WTC11 (cell line): ENCODE results near the gene CISD3. TPM values are rescaled to one million over a fixed set of nuclear protein-coding genes. Genes with fewer than 3 reads are reported as not detected.

Experiments used
- ATAC-seq: fragments of 200-7000 bp; cut with Tn5 transposase; 2 replicates; pipeline ENCODE4 v1.10.0; 2021; ENCODE audit warnings: mild to moderate bottlenecking, moderate library complexity
- CTCF ChIA-PET: fragments of 300-600 bp; sonication (Branson Sonifier 250); formaldehyde crosslinking; loops from one replicate; lab custom pipeline; 2021; ENCODE audit warnings: antibody characterized with exemption; lab: Charles Lee
- POLR2A ChIA-PET: fragments of 350-600 bp; sonication (Branson Sonifier 250); formaldehyde crosslinking; loops from one replicate; lab custom pipeline; 2021; ENCODE audit warnings: antibody characterized with exemption; lab: Charles Lee
- DNase-seq: peaks from one replicate; pipeline ENCODE4 v3.0.0; 2021; ENCODE audit warnings: low spot score
- H3K27ac Mint-ChIP-seq: 2 replicates; pipeline ENCODE4 v1.8.0; 2021; ENCODE audit warnings: mixed read lengths
- H3K27me3 Mint-ChIP-seq: 2 replicates; pipeline ENCODE4 v1.8.0; 2021; ENCODE audit warnings: low read depth, mild to moderate bottlenecking, moderate library complexity, mixed read lengths
- H3K36me3 Mint-ChIP-seq: 2 replicates; pipeline ENCODE4 v1.8.0; 2021; ENCODE audit warnings: mixed read lengths
- H3K4me1 Mint-ChIP-seq: 2 replicates; pipeline ENCODE4 v1.8.0; 2022; ENCODE audit warnings: mixed read lengths
- H3K4me3 Mint-ChIP-seq: 2 replicates; pipeline ENCODE4 v1.8.0; 2021; ENCODE audit warnings: mild to moderate bottlenecking, moderate library complexity, mixed read lengths
- H3K9me3 Mint-ChIP-seq: 2 replicates; pipeline ENCODE4 v1.8.0; 2021; ENCODE audit warnings: mixed read lengths
- FOXP1 ChIP-seq: sonication (generic); formaldehyde crosslinking; IDR thresholded peaks from 2 replicates; pipeline ENCODE4 v1.8.0; 2022; ENCODE audit warnings: missing genetic modification reagents, mild to moderate bottlenecking, moderate library complexity, borderline replicate concordance
- GTF2I ChIP-seq: fragments of 250-450 bp; sonication (Bioruptor Pico); conservative IDR thresholded peaks from 2 replicates; pipeline ENCODE4 v1.4.0; 2021; ENCODE audit warnings: mild to moderate bottlenecking
- IRF2 ChIP-seq: sonication (generic); formaldehyde crosslinking; IDR thresholded peaks from 2 replicates; pipeline ENCODE4 v1.8.0; 2022; ENCODE audit warnings: low read depth, missing genetic modification reagents, borderline replicate concordance
- NFATC4 ChIP-seq: fragments of 250-450 bp; sonication (Bioruptor Pico); IDR thresholded peaks from 2 replicates; pipeline ENCODE4 v1.9.0; 2021; ENCODE audit warnings: mild to moderate bottlenecking
- NR1H2 ChIP-seq: sonication (generic); formaldehyde crosslinking; IDR thresholded peaks from 2 replicates; pipeline ENCODE4 v1.9.0; 2021; ENCODE audit warnings: mild to moderate bottlenecking, moderate library complexity, missing genetic modification reagents
- SOX15 ChIP-seq: fragments of 250-450 bp; sonication (Bioruptor Pico); IDR thresholded peaks from 2 replicates; pipeline ENCODE4 v1.9.0; 2021; ENCODE audit warnings: mild to moderate bottlenecking
- ZNF121 ChIP-seq: sonication (generic); formaldehyde crosslinking; IDR thresholded peaks from 2 replicates; pipeline ENCODE4 v1.8.0; 2023; ENCODE audit warnings: missing genetic modification reagents
- microRNA-seq: library from miRNA; unstranded; fragments of <30 nt; microRNA quantifications from one replicate; pipeline ENCODE4 v1.2.0, GENCODE V29; 2022; ENCODE audit warnings: borderline number of aligned reads
- total RNA-seq: library from RNA; stranded (reverse); gene quantifications from 3 replicates; pipeline ENCODE4 v1.2.3, GENCODE V29; 2021
- TF ChIP-seq, protein P1 (sequence below): sonication (generic); formaldehyde crosslinking; IDR thresholded peaks from 2 replicates; pipeline ENCODE4 v1.8.0; 2022; ENCODE audit warnings: mild to moderate bottlenecking, missing genetic modification reagents
- TF ChIP-seq, protein P2 (sequence below): fragments of 250-450 bp; sonication (Bioruptor Pico); IDR thresholded peaks from 2 replicates; pipeline ENCODE4 v1.9.0; 2021; ENCODE audit warnings: mild to moderate bottlenecking
- TF ChIP-seq, protein P3 (sequence below): sonication (generic); formaldehyde crosslinking; IDR thresholded peaks from 2 replicates; pipeline ENCODE4 v1.8.1; 2023; ENCODE audit warnings: mild to moderate bottlenecking, missing genetic modification reagents
- TF ChIP-seq, protein P4 (sequence below): sonication (generic); formaldehyde crosslinking; conservative IDR thresholded peaks from 2 replicates; pipeline ENCODE4 v1.8.1; 2022; ENCODE audit warnings: mild to moderate bottlenecking, missing genetic modification reagents
- TF ChIP-seq, protein P5 (sequence below): sonication (generic); formaldehyde crosslinking; IDR thresholded peaks from 2 replicates; pipeline ENCODE4 v1.8.0; 2023; ENCODE audit warnings: missing genetic modification reagents
- TF ChIP-seq, protein P6 (sequence below): fragments of 250-450 bp; sonication (Bioruptor Pico); conservative IDR thresholded peaks from 2 replicates; pipeline ENCODE4 v1.9.0; 2021; ENCODE audit warnings: mild to moderate bottlenecking

CISD3 gene
- total RNA-seq, 1 experiment from 2014 or later: 12.1 TPM

DNA sequence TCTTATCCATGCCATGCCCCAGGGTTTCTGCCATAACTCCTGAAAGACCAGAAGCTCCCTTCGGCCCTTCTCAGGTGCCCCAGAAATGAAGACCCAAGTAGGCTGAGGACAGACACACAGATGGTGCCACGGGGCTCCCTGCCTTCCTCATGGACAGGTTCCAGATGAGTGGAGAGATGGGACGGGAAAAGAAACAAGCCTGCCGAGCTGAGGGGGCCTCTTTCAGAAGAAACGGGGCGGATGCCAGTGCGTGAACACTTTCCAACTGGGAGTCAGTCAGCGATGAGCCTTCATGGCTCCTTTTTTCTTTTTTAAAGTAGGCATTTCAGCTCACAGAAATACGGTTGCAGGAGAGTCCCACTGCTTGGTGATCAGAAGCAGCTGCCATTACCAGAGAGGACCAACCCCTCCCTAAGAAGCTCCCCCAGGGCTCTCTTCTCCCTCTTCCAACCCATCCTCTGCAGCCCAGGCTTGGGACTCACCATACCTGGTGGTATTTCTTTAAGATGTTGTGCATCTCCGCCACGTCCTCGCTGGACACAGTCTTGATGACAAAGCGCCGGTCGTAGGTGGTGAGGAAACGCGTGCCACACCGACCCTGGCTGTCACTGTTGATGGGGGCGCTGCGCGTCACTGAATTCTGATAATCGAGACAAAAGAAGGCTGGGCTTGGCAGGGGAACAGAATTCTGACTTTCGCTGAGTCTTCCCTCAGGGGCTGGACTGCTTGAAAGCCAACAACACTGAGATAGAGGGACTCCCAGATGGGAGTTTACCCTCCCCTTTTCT lies 50.0 kb downstream of the CISD3 start:
- H3K27ac Mint-ChIP-seq: no peak overlapping the region
- ATAC-seq (no peak), DNase-seq (no peak)
- H3K9me3 Mint-ChIP-seq: no peaks in the 10 kb centered on the region
- CTCF ChIA-PET: interaction anchor here (2.0 kb wide), 1 partner anchor 18 kb away, joined by 6 read pairs; no protein-coding TSS in a partner anchor
- POLR2A ChIA-PET: no interaction called here
- peaks cover 59% of the 10 kb centered on the region for H3K36me3 Mint-ChIP-seq
- TF ChIP-seq SOX15 (CRISPR knock-in tag): no peak
- TF ChIP-seq, protein P1, sequence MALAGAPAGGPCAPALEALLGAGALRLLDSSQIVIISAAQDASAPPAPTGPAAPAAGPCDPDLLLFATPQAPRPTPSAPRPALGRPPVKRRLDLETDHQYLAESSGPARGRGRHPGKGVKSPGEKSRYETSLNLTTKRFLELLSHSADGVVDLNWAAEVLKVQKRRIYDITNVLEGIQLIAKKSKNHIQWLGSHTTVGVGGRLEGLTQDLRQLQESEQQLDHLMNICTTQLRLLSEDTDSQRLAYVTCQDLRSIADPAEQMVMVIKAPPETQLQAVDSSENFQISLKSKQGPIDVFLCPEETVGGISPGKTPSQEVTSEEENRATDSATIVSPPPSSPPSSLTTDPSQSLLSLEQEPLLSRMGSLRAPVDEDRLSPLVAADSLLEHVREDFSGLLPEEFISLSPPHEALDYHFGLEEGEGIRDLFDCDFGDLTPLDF (CRISPR knock-in tag): no peak
- no peak for TF ChIP-seq IRF2 (CRISPR knock-in tag)
- TF ChIP-seq, protein P2, sequence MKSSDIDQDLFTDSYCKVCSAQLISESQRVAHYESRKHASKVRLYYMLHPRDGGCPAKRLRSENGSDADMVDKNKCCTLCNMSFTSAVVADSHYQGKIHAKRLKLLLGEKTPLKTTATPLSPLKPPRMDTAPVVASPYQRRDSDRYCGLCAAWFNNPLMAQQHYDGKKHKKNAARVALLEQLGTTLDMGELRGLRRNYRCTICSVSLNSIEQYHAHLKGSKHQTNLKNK (CRISPR knock-in tag): no peak
- TF ChIP-seq, protein P3, sequence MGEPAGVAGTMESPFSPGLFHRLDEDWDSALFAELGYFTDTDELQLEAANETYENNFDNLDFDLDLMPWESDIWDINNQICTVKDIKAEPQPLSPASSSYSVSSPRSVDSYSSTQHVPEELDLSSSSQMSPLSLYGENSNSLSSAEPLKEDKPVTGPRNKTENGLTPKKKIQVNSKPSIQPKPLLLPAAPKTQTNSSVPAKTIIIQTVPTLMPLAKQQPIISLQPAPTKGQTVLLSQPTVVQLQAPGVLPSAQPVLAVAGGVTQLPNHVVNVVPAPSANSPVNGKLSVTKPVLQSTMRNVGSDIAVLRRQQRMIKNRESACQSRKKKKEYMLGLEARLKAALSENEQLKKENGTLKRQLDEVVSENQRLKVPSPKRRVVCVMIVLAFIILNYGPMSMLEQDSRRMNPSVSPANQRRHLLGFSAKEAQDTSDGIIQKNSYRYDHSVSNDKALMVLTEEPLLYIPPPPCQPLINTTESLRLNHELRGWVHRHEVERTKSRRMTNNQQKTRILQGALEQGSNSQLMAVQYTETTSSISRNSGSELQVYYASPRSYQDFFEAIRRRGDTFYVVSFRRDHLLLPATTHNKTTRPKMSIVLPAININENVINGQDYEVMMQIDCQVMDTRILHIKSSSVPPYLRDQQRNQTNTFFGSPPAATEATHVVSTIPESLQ (CRISPR knock-in tag): no peak
- TF ChIP-seq GTF2I: no peak
- TF ChIP-seq NFATC4: no peak
- no peak for TF ChIP-seq FOXP1
- TF ChIP-seq, protein P4, sequence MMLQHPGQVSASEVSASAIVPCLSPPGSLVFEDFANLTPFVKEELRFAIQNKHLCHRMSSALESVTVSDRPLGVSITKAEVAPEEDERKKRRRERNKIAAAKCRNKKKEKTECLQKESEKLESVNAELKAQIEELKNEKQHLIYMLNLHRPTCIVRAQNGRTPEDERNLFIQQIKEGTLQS (CRISPR knock-in tag): no peak
- no peak for TF ChIP-seq ZNF121 (CRISPR knock-in tag)
- TF ChIP-seq, protein P5, sequence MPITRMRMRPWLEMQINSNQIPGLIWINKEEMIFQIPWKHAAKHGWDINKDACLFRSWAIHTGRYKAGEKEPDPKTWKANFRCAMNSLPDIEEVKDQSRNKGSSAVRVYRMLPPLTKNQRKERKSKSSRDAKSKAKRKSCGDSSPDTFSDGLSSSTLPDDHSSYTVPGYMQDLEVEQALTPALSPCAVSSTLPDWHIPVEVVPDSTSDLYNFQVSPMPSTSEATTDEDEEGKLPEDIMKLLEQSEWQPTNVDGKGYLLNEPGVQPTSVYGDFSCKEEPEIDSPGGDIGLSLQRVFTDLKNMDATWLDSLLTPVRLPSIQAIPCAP (CRISPR knock-in tag): no peak
- H3K4me3 Mint-ChIP-seq: no peak overlapping the region
- H3K27me3 Mint-ChIP-seq: no peaks in the 10 kb centered on the region
- H3K4me1 Mint-ChIP-seq: no peaks in the 10 kb centered on the region

DNA sequence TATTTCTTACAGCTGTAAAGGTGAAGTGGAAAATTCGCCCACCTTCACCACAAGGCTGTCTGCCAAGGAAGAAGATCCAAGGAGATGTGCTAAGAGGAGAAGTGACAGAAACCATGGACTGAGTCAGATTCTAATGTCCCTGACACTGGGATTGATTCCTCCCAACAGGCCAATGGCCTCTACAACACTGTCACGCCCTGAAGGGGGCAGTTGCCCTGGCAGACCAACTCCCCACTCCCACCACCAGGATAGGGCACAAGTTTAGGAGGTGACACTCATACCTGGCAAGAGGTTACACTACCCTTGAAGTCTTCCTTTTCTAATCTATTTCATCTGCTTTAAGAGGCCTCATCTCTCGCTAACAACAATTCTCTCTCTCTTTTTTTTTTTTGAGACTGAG lies 53.1 kb downstream of the CISD3 start:
- Mint-ChIP-seq H3K36me3 (peaks cover 58% of the 10 kb centered on the region), H3K27ac (no peak overlapping the region), H3K4me1 (no peaks in the 10 kb centered on the region), H3K27me3 (no peaks in the 10 kb centered on the region), H3K4me3 (no peak overlapping the region), H3K9me3 (no peaks in the 10 kb centered on the region)
- DNase-seq (no peak), ATAC-seq (0 out of 2 replicates have a peak, but pooled peaks have one; percentile 24)
- ChIA-PET POLR2A (no interaction called here), CTCF (no interaction called here)
- no peak for TF ChIP-seq NR1H2 (CRISPR knock-in tag)
- TF ChIP-seq, protein P6, sequence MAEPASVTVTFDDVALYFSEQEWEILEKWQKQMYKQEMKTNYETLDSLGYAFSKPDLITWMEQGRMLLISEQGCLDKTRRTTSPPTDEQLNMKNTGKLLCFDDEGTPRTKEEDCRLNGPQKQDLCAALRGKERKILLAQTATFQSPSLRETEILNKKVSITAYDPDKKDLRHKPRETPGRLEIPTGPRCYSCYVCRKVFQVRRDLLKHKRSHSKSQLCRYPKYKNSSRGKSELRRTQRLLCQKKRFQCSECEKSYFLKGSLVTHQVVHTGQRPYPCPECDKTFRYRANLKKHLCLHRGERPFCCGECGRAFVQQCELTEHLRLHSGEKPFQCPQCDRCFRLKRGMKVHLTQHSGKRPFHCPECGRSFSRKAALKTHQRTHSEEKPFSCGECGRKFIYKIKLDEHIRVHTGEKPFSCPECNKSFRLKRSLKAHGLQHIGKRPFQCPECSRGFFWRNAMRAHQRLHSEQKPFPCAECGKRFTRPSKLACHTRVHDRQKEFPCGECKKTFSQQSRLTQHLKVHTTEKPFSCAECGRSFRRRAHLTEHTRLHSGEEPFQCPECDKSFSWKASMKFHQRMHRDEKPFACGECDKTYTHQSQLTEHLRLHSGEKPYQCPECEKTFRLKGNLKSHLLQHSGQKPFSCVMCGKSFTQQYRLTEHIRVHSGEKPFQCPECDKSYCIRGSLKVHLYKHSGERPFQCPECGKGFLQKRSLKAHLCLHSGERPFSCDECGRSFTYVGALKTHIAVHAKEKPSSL (CRISPR knock-in tag): no peak

Small RNAs within 50 kb of the gene (microRNA-seq; reads per million reads assigned to microRNA genes)
- gene MIR4726: not detected
- not detected for gene MIR4734

Other genes with a start within 250 kb of the CISD3 start
- gene SRCIN1, start 124.4 kb upstream of the CISD3 start, total RNA-seq: 10.7 to 17.3 TPM (median 11.1 TPM) in 3 replicates
- gene EPOP, start 55.4 kb upstream of the CISD3 start, total RNA-seq: 8.7 to 12.3 TPM (median 9.0 TPM) in 3 replicates
- 34.4 to 48.0 TPM (median 36.6 TPM) in 3 replicates for gene MLLT6, start 25.1 kb upstream of the CISD3 start, total RNA-seq
- gene PCGF2, start 18.0 kb downstream of the CISD3 start, total RNA-seq: 102 to 111 TPM (median 104 TPM) in 3 replicates
- gene PSMB3, start 22.4 kb downstream of the CISD3 start, total RNA-seq: 266 to 273 TPM (median 266 TPM) in 3 replicates
- 54.0 to 61.9 TPM (median 57.3 TPM) in 3 replicates for gene PIP4K2B, start 69.2 kb downstream of the CISD3 start, total RNA-seq
- gene CWC25, start 95.0 kb downstream of the CISD3 start, total RNA-seq: 16.1 to 17.3 TPM (median 17.1 TPM) in 3 replicates
- gene RPL23, start 123.4 kb downstream of the CISD3 start, total RNA-seq: 1,832 to 2,028 TPM (median 1,945 TPM) in 3 replicates
- gene LASP1, start 139.7 kb downstream of the CISD3 start, total RNA-seq: 126 to 139 TPM (median 128 TPM) in 3 replicates
- not detected in 3 replicates for gene FBXO47, start 237.1 kb downstream of the CISD3 start, total RNA-seq